Measurements from ENCODE around the gene SPO11.

The SPO11 gene

GRCh38 chr20:57292611-57293010 is 37.0 kb upstream of the SPO11 start:
- no peak for ATAC-seq
- TF ChIP-seq ZNF565 (CRISPR knock-in tag; conservative IDR thresholded peaks at IDR 0.05; ENCODE audit: low read depth) = no peak
- TF ChIP-seq ZNF70 (CRISPR knock-in tag; IDR thresholded peaks at IDR 0.05) = no peak
- TF ChIP-seq SNAI2 (CRISPR knock-in tag; IDR thresholded peaks at IDR 0.05) = no peak
- no peak for TF ChIP-seq GLIS3 (CRISPR knock-in tag; IDR thresholded peaks at IDR 0.05)
- no peak for TF ChIP-seq TSHZ2 (CRISPR knock-in tag; IDR thresholded peaks at IDR 0.05)
- TF ChIP-seq ZC3H10 (CRISPR knock-in tag; IDR thresholded peaks at IDR 0.05) = no peak

GRCh38 chr20:57293995-57294394 is 35.6 kb upstream of the SPO11 start:
- TF ChIP-seq ZNF8 (CRISPR knock-in tag; IDR thresholded peaks at IDR 0.05) = no peak
- TF ChIP-seq ZNF70 (CRISPR knock-in tag; IDR thresholded peaks at IDR 0.05) = no peak
- no peak for TF ChIP-seq CSRNP3 (CRISPR knock-in tag; IDR thresholded peaks at IDR 0.05)
- no peak for TF ChIP-seq ESRRG (CRISPR knock-in tag; IDR thresholded peaks at IDR 0.05)
- no peak for TF ChIP-seq ZFP3 (CRISPR knock-in tag; IDR thresholded peaks at IDR 0.05)
- no peak for TF ChIP-seq OSR1 (CRISPR knock-in tag; IDR thresholded peaks at IDR 0.05)
- TF ChIP-seq SNAI2 (CRISPR knock-in tag; IDR thresholded peaks at IDR 0.05) = no peak
- no peak for TF ChIP-seq TOX (CRISPR knock-in tag; IDR thresholded peaks at IDR 0.05; ENCODE audit: borderline replicate concordance)
- TF ChIP-seq POU6F1 (CRISPR knock-in tag; IDR thresholded peaks at IDR 0.05; ENCODE audit: borderline replicate concordance, low read depth) = no peak
- no peak for TF ChIP-seq CSDC2 (CRISPR knock-in tag; IDR thresholded peaks at IDR 0.05)
- TF ChIP-seq ZFP30 (CRISPR knock-in tag; IDR thresholded peaks at IDR 0.05) = no peak
- TF ChIP-seq ARNTL (CRISPR knock-in tag; IDR thresholded peaks at IDR 0.05; ENCODE audit: borderline replicate concordance, low read depth) = no peak
- no peak for TF ChIP-seq BACH2 (CRISPR knock-in tag; IDR thresholded peaks at IDR 0.05; ENCODE audit: borderline replicate concordance)
- no peak for TF ChIP-seq RARB (CRISPR knock-in tag; IDR thresholded peaks at IDR 0.05)
- TF ChIP-seq CREB5 (CRISPR knock-in tag; IDR thresholded peaks at IDR 0.05; ENCODE audit: low read depth) = no peak
- no peak for TF ChIP-seq GLIS3 (CRISPR knock-in tag; IDR thresholded peaks at IDR 0.05)
- TF ChIP-seq ZNF565 (CRISPR knock-in tag; conservative IDR thresholded peaks at IDR 0.05; ENCODE audit: low read depth) = no peak
- no peak for TF ChIP-seq PPARA (CRISPR knock-in tag; IDR thresholded peaks at IDR 0.05; ENCODE audit: borderline replicate concordance)
- no peak for TF ChIP-seq TSHZ2 (CRISPR knock-in tag; IDR thresholded peaks at IDR 0.05)
- TF ChIP-seq ISL1 (CRISPR knock-in tag; IDR thresholded peaks at IDR 0.05) = no peak
- no peak for ATAC-seq

DNA sequence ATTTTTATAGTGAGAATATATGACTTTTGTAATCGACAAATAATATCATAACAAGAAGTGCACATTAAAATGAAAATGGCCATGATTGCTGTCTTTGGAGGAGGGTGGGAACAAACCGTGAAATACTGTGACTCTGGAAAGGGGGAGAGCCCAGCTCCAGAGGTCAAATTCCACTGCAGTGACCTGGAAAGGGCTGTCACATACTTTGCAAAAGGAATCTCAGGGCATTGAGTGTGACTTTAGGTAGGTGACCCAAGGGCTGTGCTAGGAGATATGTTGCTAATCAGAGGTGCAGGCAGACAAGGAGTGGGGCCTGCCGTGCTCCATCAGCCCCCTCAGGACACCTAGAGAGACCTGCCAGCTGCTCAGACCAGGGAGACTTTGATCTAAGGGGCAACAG is 35.1 kb upstream of the SPO11 start:
- TF ChIP-seq GLIS3 (CRISPR knock-in tag; IDR thresholded peaks at IDR 0.05) (no peak), ZNF565 (CRISPR knock-in tag; conservative IDR thresholded peaks at IDR 0.05; ENCODE audit: low read depth) (no peak), ARNTL (CRISPR knock-in tag; IDR thresholded peaks at IDR 0.05; ENCODE audit: borderline replicate concordance, low read depth) (no peak), POU6F1 (CRISPR knock-in tag; IDR thresholded peaks at IDR 0.05; ENCODE audit: borderline replicate concordance, low read depth) (no peak), ZNF8 (CRISPR knock-in tag; IDR thresholded peaks at IDR 0.05) (no peak), ISL1 (CRISPR knock-in tag; IDR thresholded peaks at IDR 0.05) (no peak), SNAI2 (CRISPR knock-in tag; IDR thresholded peaks at IDR 0.05) (no peak), TCF4 (CRISPR knock-in tag; IDR thresholded peaks at IDR 0.05; ENCODE audit: borderline replicate concordance) (no peak), RARB (CRISPR knock-in tag; IDR thresholded peaks at IDR 0.05) (no peak), BACH2 (CRISPR knock-in tag; IDR thresholded peaks at IDR 0.05; ENCODE audit: borderline replicate concordance) (no peak), ZNF70 (CRISPR knock-in tag; IDR thresholded peaks at IDR 0.05) (no peak)
- TF ChIP-seq, protein P1, sequence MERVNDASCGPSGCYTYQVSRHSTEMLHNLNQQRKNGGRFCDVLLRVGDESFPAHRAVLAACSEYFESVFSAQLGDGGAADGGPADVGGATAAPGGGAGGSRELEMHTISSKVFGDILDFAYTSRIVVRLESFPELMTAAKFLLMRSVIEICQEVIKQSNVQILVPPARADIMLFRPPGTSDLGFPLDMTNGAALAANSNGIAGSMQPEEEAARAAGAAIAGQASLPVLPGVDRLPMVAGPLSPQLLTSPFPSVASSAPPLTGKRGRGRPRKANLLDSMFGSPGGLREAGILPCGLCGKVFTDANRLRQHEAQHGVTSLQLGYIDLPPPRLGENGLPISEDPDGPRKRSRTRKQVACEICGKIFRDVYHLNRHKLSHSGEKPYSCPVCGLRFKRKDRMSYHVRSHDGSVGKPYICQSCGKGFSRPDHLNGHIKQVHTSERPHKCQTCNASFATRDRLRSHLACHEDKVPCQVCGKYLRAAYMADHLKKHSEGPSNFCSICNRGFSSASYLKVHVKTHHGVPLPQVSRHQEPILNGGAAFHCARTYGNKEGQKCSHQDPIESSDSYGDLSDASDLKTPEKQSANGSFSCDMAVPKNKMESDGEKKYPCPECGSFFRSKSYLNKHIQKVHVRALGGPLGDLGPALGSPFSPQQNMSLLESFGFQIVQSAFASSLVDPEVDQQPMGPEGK (CRISPR knock-in tag; IDR thresholded peaks at IDR 0.05; ENCODE audit: borderline replicate concordance) = no peak

More for the DNA sequence above, 35.1 kb upstream of the SPO11 start:
- no peak for ATAC-seq
